K562 (cell line): ENCODE measurements around the gene SRCAP. TPM values are rescaled to one million over a fixed set of nuclear protein-coding genes. Genes with fewer than 3 reads are reported as not detected.

Source experiments
- ARHGAP35 ChIP-seq: fragments of 450-650 bp; IDR thresholded peaks from 2 replicates; pipeline ENCODE4 v1.6.1; 2018; ENCODE audit not compliant: partially characterized antibody
- BMI1 ChIP-seq: fragments of 150-350 bp; IDR thresholded peaks from 2 replicates; pipeline ENCODE4 v1.6.1; 2014; ENCODE audit warnings: low read length
- E2F8 ChIP-seq: fragments of 450-650 bp; IDR thresholded peaks from 2 replicates; pipeline ENCODE4 v1.7.1; 2018; ENCODE audit warnings: mild to moderate bottlenecking, low read depth; ENCODE audit not compliant: partially characterized antibody
- KLF1 ChIP-seq: fragments of 450-650 bp; IDR thresholded peaks from 2 replicates; pipeline ENCODE4 v1.6.1; 2016; ENCODE audit warnings: missing genetic modification characterization, missing compliant biosample characterization
- RAD51 ChIP-seq: fragments of 450-650 bp; IDR thresholded peaks from 2 replicates; pipeline ENCODE4 v1.7.1; 2016; ENCODE audit warnings: low read depth, mild to moderate bottlenecking, borderline replicate concordance
- YY1 ChIP-seq, 3 experiments: IDR thresholded peaks; 2 replicates each; pipeline ENCODE4 v1.6.1; 2011; ENCODE audit warnings: low read length in 2 of 3, mild to moderate bottlenecking in 2 of 3, moderate library complexity in 2 of 3, borderline replicate concordance in 1 of 3, control low read depth in 1 of 3, low read depth in 1 of 3; ENCODE audit not compliant: insufficient read depth in 3 of 3, insufficient replicate concordance in 2 of 3, control insufficient read depth in 1 of 3, insufficient read length in 1 of 3; ENCODE audit errors: extremely low read depth in 1 of 3
- ZBTB11 ChIP-seq, 3 experiments: fragments of 200-800 bp in 1 of 3; fragments of 250-450 bp in 1 of 3; fragments of 450-650 bp in 1 of 3; sonication (Bioruptor Pico) in 1 of 3; sonication (Bioruptor generic) in 1 of 3; formaldehyde crosslinking in 1 of 3; IDR thresholded peaks; 2 replicates each; pipeline versions ENCODE4 v1.6.1 to v1.8.0; 2016 to 2022; ENCODE audit warnings: mild to moderate bottlenecking in 2 of 3, missing genetic modification characterization in 2 of 3, missing compliant biosample characterization in 1 of 3, moderate library complexity in 1 of 3
- ZBTB17 ChIP-seq: fragments of 450-650 bp; formaldehyde crosslinking; IDR thresholded peaks from 2 replicates; pipeline ENCODE4 v1.4.0; 2020; ENCODE audit warnings: mild to moderate bottlenecking
- ZFX ChIP-seq: sonication (generic); formaldehyde crosslinking; IDR thresholded peaks from 2 replicates; pipeline ENCODE4 v1.8.0; 2022; ENCODE audit warnings: mild to moderate bottlenecking, missing genetic modification reagents, moderate library complexity
- ZZZ3 ChIP-seq: fragments of 450-650 bp; IDR thresholded peaks from 2 replicates; pipeline ENCODE4 v1.6.1; 2016; ENCODE audit warnings: antibody characterized with exemption, mild to moderate bottlenecking, moderate library complexity
- polyA plus RNA-seq, 8 experiments: library from polyadenylated mRNA; depleted of rRNA in 4 of 8; stranded (reverse) in 5 of 8; unstranded in 3 of 8; fragments of >200 nt; fragmentation: Nextera tagmentation in 2 of 8; fragmentation: Illumina TruSeq in 1 of 8; extraction: Ambion mirVana in 2 of 8; extraction: Trizol in 1 of 8; gene quantifications; 2 replicates each; pipeline versions ENCODE4 v1.2.1 to v1.2.3, GENCODE V29; 2011 to 2014; ENCODE audit warnings: inconsistent platforms in 1 of 8, missing spikeins in 1 of 8
- total RNA-seq, 7 experiments: library from RNA; depleted of rRNA in 6 of 7; stranded (reverse); fragments of >200 nt in 6 of 7; fragmentation: Illumina TruSeq in 2 of 7; extraction: Trizol in 2 of 7; gene quantifications; 2 replicates each; pipeline versions ENCODE4 v1.2.1 to v1.2.3, GENCODE V29; 2011 to 2021; ENCODE audit warnings: low replicate concordance in 1 of 7
- TF ChIP-seq, protein P1 (sequence below): fragments of 250-450 bp; sonication (Bioruptor Pico); IDR thresholded peaks from 2 replicates; pipeline ENCODE4 v1.5.0; 2021; ENCODE audit warnings: mild to moderate bottlenecking, borderline replicate concordance
- TF ChIP-seq, protein P2 (sequence below): fragments of 250-450 bp; sonication (Bioruptor Pico); IDR thresholded peaks from 2 replicates; pipeline ENCODE4 v1.4.0; 2020; ENCODE audit warnings: borderline replicate concordance
- TF ChIP-seq, protein P3 (sequence below): fragments of 450-650 bp; IDR thresholded peaks from 2 replicates; pipeline ENCODE4 v1.7.0; 2016; ENCODE audit warnings: borderline replicate concordance

SRCAP gene
- total and polyA plus RNA-seq, 9 of the 15 experiments (the other 6 are each of a cell fraction or from before 2014, with no cell fraction given) = 0.21 to 62.6 (median 5.8) TPM

GRCh38 chr16:30649725-30650368, 49.1 kb upstream of the SRCAP start (continued):
- TF ChIP-seq E2F8 (no peak), KLF1 (tag) (0 out of 2 replicates have a peak, but pooled peaks have one; percentile 39), YY1 (IDR thresholded peaks at IDR 0.05; ENCODE audit: borderline replicate concordance in 1 of 3, control insufficient read depth in 1 of 3, extremely low read depth in 1 of 3, insufficient read depth in 3 of 3, insufficient read length in 1 of 3, insufficient replicate concordance in 2 of 3, low read depth in 1 of 3, low read length in 2 of 3) (no peak), ZBTB17 (CRISPR knock-in tag) (0 out of 2 replicates have a peak, but pooled peaks have one; percentile 40), BMI1 (no peak), RAD51 (no peak), ZZZ3 (no peak), ZFX (CRISPR knock-in tag) (peak; percentile 39), ARHGAP35 (no peak), ZBTB11 (CRISPR knock-in tag; IDR thresholded peaks at IDR 0.05) (no peak)
- TF ChIP-seq, protein P1, sequence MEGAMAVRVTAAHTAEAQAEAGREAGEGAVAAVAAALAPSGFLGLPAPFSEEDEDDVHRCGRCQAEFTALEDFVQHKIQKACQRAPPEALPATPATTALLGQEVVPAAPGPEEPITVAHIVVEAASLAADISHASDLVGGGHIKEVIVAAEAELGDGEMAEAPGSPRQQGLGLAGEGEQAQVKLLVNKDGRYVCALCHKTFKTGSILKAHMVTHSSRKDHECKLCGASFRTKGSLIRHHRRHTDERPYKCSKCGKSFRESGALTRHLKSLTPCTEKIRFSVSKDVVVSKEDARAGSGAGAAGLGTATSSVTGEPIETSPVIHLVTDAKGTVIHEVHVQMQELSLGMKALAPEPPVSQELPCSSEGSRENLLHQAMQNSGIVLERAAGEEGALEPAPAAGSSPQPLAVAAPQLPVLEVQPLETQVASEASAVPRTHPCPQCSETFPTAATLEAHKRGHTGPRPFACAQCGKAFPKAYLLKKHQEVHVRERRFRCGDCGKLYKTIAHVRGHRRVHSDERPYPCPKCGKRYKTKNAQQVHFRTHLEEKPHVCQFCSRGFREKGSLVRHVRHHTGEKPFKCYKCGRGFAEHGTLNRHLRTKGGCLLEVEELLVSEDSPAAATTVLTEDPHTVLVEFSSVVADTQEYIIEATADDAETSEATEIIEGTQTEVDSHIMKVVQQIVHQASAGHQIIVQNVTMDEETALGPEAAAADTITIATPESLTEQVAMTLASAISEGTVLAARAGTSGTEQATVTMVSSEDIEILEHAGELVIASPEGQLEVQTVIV = no peak
- TF ChIP-seq, protein P2, sequence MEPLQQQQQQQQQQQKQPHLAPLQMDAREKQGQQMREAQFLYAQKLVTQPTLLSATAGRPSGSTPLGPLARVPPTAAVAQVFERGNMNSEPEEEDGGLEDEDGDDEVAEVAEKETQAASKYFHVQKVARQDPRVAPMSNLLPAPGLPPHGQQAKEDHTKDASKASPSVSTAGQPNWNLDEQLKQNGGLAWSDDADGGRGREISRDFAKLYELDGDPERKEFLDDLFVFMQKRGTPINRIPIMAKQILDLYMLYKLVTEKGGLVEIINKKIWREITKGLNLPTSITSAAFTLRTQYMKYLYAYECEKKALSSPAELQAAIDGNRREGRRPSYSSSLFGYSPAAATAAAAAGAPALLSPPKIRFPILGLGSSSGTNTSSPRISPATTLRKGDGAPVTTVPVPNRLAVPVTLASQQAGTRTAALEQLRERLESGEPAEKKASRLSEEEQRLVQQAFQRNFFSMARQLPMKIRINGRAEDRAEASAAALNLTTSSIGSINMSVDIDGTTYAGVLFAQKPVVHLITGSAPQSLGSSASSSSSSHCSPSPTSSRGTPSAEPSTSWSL = no peak
- TF ChIP-seq, protein P3, sequence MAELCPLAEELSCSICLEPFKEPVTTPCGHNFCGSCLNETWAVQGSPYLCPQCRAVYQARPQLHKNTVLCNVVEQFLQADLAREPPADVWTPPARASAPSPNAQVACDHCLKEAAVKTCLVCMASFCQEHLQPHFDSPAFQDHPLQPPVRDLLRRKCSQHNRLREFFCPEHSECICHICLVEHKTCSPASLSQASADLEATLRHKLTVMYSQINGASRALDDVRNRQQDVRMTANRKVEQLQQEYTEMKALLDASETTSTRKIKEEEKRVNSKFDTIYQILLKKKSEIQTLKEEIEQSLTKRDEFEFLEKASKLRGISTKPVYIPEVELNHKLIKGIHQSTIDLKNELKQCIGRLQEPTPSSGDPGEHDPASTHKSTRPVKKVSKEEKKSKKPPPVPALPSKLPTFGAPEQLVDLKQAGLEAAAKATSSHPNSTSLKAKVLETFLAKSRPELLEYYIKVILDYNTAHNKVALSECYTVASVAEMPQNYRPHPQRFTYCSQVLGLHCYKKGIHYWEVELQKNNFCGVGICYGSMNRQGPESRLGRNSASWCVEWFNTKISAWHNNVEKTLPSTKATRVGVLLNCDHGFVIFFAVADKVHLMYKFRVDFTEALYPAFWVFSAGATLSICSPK = no peak
